Right atrium auricular region (tissue), 2 donors: ENCODE data around the gene LMO7. TPM values are rescaled to one million over a fixed set of nuclear protein-coding genes. Genes with fewer than 3 reads are reported as not detected.

Experiments
- DNase-seq: peaks from one replicate; pipeline ENCODE4 v3.0.0-alpha.2; 2019; ENCODE audit warnings: low spot score
- H3K27ac ChIP-seq, 2 donors: fragments of 200-600 bp; sonication (generic); 1 replicate in 1 of 2; 2 replicates in 1 of 2; pipeline ENCODE4 v1.5.1; 2016 to 2019
- H3K27me3 ChIP-seq, 2 donors: fragments of 200-600 bp; sonication (generic); one replicate each; pipeline versions ENCODE4 v1.5.1 to v1.6.0; 2017 to 2019
- H3K36me3 ChIP-seq: fragments of 200-600 bp; sonication (generic); one replicate; pipeline ENCODE4 v1.5.1; 2016
- H3K4me1 ChIP-seq, 2 donors: fragments of 200-600 bp; sonication (generic); one replicate each; pipeline versions ENCODE4 v1.5.1 to v1.6.0; 2017 to 2019
- H3K4me3 ChIP-seq, 2 donors: fragments of 200-600 bp; sonication (generic); 1 replicate in 1 of 2; 2 replicates in 1 of 2; pipeline ENCODE4 v1.5.1; 2017 to 2019; ENCODE audit warnings: mild to moderate bottlenecking in 1 of 2, moderate library complexity in 1 of 2
- H3K9me3 ChIP-seq, 2 donors: fragments of 200-600 bp; sonication (generic); one replicate each; pipeline ENCODE4 v1.5.1; 2019
- total RNA-seq, 2 donors: library from RNA; depleted of rRNA; stranded (reverse); fragments of >200 nt; gene quantifications; one replicate each; pipeline ENCODE4 v1.1.0, GENCODE V29; 2016
- TF ChIP-seq, protein P1 (sequence below), 2 donors: fragments of 200-600 bp; sonication (generic); IDR thresholded peaks; one replicate each; pipeline ENCODE4 v1.5.1; 2019; ENCODE audit warnings: antibody characterized with exemption in 2 of 2

The LMO7 gene
- total RNA-seq, 2 donors from 2014 or later = 319 to 484 TPM

DNA sequence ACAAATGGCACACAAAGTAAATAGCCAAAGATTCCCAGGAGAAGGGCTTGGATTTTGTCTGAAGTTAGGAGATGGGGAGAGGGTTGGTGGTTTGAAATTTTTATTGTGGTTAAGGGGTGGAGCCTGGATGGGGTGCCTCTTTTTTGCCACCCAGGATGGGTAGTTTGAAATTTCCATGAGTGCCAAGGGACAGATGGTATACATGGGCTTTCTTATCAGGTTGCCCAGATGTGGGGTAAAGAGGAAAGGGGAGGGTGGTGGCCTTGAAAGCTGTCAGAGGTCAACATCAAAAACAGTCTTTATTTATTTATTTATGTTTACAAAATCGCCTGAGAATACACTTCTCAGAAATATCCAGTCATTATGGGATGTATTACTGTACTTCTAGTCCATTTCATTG lies 46.2 kb downstream of the LMO7 start:
- Histone ChIP-seq H3K4me3 (no peak overlapping the region), H3K36me3 (no peaks in the 10 kb centered on the region), H3K27me3 (no peaks in the 10 kb centered on the region), H3K9me3 (no peaks in the 10 kb centered on the region), H3K27ac (no peak overlapping the region), H3K4me1 (no peaks in the 10 kb centered on the region)
- DNase-seq = no peak
- TF ChIP-seq, protein P1, sequence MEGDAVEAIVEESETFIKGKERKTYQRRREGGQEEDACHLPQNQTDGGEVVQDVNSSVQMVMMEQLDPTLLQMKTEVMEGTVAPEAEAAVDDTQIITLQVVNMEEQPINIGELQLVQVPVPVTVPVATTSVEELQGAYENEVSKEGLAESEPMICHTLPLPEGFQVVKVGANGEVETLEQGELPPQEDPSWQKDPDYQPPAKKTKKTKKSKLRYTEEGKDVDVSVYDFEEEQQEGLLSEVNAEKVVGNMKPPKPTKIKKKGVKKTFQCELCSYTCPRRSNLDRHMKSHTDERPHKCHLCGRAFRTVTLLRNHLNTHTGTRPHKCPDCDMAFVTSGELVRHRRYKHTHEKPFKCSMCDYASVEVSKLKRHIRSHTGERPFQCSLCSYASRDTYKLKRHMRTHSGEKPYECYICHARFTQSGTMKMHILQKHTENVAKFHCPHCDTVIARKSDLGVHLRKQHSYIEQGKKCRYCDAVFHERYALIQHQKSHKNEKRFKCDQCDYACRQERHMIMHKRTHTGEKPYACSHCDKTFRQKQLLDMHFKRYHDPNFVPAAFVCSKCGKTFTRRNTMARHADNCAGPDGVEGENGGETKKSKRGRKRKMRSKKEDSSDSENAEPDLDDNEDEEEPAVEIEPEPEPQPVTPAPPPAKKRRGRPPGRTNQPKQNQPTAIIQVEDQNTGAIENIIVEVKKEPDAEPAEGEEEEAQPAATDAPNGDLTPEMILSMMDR (IDR thresholded peaks at IDR 0.05) = no peak

DNA sequence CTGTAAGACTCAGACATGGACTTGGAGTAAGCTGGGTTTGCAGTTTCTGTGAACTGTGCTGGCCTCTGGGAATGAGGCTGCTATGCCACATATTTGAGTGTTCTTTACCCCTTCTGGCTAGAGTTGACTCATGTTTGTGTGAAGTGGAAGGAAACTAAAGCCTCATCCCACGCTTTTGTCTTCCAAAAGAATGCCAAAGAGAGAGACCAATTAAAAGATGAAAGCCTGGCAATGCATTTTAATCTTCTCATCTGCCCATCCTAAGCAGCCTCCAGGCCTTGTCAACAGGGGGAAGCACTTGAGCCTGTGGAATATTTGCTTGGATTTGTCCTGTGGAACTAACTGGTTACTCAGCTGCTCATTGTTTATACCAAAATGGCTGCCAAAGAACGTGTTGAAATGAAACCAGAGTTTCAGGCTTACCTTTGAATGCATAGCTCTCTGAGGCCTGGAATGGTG lies 49.1 kb downstream of the LMO7 start:
- H3K9me3 ChIP-seq = no peaks in the 10 kb centered on the region
- H3K4me3 ChIP-seq = no peak overlapping the region
- TF ChIP-seq, protein P1 (IDR thresholded peaks at IDR 0.05) = no peak
- H3K27ac ChIP-seq = no peak overlapping the region
- no peaks in the 10 kb centered on the region for H3K27me3 ChIP-seq
- no peaks in the 10 kb centered on the region for H3K36me3 ChIP-seq
- no peak for DNase-seq
- no peaks in the 10 kb centered on the region for H3K4me1 ChIP-seq

DNA sequence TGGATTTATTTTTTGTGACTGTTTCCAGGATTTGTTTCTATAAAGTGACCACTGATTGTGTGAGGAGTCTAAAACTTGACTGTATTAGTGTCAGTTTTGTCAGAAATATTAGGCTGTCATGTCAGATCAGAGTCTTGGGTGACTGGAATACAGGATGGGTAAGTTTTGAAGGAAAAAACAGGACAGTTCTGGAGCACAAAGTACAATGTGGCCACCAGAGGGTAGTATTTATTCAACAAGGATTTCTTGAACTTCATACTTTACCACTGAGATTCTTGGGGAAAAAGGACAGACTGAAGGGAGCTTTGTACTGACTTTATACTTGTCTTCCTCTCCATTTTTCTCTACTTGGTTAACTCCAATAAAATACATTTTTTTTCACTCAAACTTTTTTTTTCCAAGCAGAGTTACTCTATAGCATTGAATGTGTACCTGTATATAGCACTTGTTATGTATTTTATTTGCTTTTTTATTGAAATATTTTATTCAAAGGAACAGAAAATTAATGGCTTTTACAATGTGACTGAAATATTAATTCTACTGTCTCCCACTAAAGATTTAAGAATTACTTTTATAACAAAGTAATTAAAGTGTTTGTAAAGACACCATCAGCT lies 51.1 kb downstream of the LMO7 start:
- Histone ChIP-seq H3K9me3 (no peaks in the 10 kb centered on the region), H3K27me3 (no peaks in the 10 kb centered on the region), H3K4me3 (no peak overlapping the region), H3K27ac (no peak overlapping the region), H3K4me1 (no peaks in the 10 kb centered on the region), H3K36me3 (no peaks in the 10 kb centered on the region)
- TF ChIP-seq, protein P1 (IDR thresholded peaks at IDR 0.05) = peak in 1 of 2 donors; percentile 60
- DNase-seq = no peak

DNA sequence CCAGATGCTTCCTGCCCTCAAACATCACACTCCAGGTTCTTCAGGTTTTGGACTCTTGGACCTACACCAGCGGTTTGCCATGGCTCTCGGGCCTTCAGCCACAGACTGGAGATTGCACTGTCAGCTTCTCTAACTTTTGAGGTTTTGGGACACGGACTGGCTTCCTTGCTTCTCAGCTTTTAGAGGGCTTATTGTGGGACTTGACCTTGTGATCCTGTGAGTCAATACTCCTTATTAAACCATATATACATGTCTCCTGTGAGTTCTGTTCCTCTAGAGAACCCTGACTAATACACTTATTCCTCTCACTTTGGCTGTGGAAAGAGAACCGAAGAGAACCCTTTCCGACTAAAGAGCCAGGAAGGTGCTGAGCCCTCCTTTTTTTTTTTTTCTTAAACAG lies 53.6 kb downstream of the LMO7 start:
- TF ChIP-seq, protein P1 (IDR thresholded peaks at IDR 0.05) = no peak

DNA sequence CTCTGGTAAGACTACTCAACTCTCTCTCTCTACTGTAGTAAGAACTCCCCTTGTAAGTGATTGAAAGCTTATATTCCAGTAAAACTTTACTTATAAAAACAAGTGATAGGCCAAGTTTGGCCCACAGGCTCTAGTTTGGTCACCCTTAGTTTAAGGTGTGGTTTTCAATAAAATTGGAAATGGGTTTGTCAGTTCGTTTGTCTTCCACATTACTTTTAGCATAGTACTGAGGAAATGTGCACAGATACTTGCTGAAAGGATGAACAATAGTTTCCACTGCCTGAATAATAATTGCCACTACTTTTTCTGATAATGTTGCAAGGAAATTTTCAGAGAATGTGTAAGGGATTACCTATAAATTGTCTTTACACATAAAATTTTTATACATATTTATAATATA lies 54.5 kb downstream of the LMO7 start:
- TF ChIP-seq, protein P1 (IDR thresholded peaks at IDR 0.05) = no peak
- H3K27ac ChIP-seq = no peak overlapping the region
- no peak overlapping the region for H3K4me3 ChIP-seq
- DNase-seq = no peak
- no peaks in the 10 kb centered on the region for H3K27me3 ChIP-seq
- no peaks in the 10 kb centered on the region for H3K36me3 ChIP-seq
- no peaks in the 10 kb centered on the region for H3K9me3 ChIP-seq
- no peaks in the 10 kb centered on the region for H3K4me1 ChIP-seq

More for the DNA sequence above, 53.6 kb downstream of the LMO7 start:
- Histone ChIP-seq H3K27me3 (no peaks in the 10 kb centered on the region), H3K27ac (no peak overlapping the region), H3K36me3 (no peaks in the 10 kb centered on the region), H3K9me3 (no peaks in the 10 kb centered on the region), H3K4me3 (no peak overlapping the region), H3K4me1 (no peaks in the 10 kb centered on the region)
- no peak for DNase-seq

DNA sequence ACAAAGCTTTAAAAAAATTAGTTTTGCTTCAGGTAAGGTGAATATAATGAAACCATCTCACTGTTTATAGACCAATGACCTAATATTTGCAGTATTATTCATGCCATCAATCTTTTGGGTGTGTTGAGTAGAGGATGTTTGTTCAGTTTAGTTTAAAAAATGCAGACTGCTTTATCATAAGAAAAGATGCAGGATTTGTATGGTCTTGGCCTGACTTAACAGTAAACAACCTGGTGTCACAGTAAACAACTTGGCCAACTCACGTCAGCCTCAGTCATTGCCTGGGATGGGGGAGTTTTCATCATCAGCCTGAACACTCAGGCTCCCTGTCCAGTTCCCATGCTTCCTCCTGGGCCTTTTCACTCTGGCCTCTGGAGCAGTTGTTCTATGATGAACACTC lies 55.1 kb downstream of the LMO7 start:
- H3K27ac ChIP-seq = no peak overlapping the region
- TF ChIP-seq, protein P1 (IDR thresholded peaks at IDR 0.05) = no peak
- DNase-seq = no peak
- no peaks in the 10 kb centered on the region for H3K27me3 ChIP-seq
- H3K9me3 ChIP-seq = no peaks in the 10 kb centered on the region
- no peaks in the 10 kb centered on the region for H3K4me1 ChIP-seq
- H3K36me3 ChIP-seq = no peaks in the 10 kb centered on the region
- no peak overlapping the region for H3K4me3 ChIP-seq
